K562 (cell line): ENCODE results near the gene DAGLA. TPM values are rescaled to one million over a fixed set of nuclear protein-coding genes. Genes with fewer than 3 reads are reported as not detected.

Experiments used
- ATAC-seq: fragments of 200-7000 bp; cut with Tn5 transposase; 3 replicates; pipeline ENCODE4 v1.9.1; 2020; ENCODE audit warnings: moderate library complexity
- BruUV-seq: library from RNA; stranded (reverse); fragments of 400-500 nt; replicated peaks from 2 replicates; lab custom pipeline; 2021; lab: Mats Ljungman, UMichigan
- CTCF ChIA-PET: fragments of 300-600 bp; formaldehyde crosslinking; extraction: SDS; loops from one replicate; lab custom pipeline; 2021; ENCODE audit warnings: low intra/inter-chr PET ratio; lab: Yijun Ruan, JAX
- POLR2A ChIA-PET: fragments of 300-600, 350-650 bp; sonication (Branson Sonifier 250); formaldehyde crosslinking; extraction: SDS; loops from one replicate; lab custom pipeline; 2021; ENCODE audit warnings: antibody characterized with exemption, inconsistent platforms; lab: Yijun Ruan, JAX
- DNase-seq, 4 experiments: peaks; one replicate each; pipeline versions ENCODE4 v3.0.0 to v3.0.0-alpha.2; 2011 to 2018; ENCODE audit warnings: low spot score in 3 of 4, mixed read lengths in 3 of 4; ENCODE audit errors: extremely low read depth in 1 of 4
- FAIRE-seq: peaks from 2 replicates; lab custom pipeline; 2011; peaks lifted over from hg19 to GRCh38; lab: Jason Lieb, UNC
- H2AFZ ChIP-seq: 2 replicates; pipeline ENCODE4 v1.6.0; 2011; ENCODE audit warnings: low read depth, low read length, control low read depth, inconsistent platforms
- H3K27ac ChIP-seq: fragments of 200-600 bp; 3 replicates; pipeline ENCODE4 v1.8.0; 2011; ENCODE audit warnings: low read depth, mild to moderate bottlenecking, control low read depth, inconsistent platforms, low read length, moderate library complexity, mixed read lengths; ENCODE audit errors: extremely low read depth
- H3K27me3 ChIP-seq, 2 experiments: fragments of 300-600 bp in 1 of 2; 2 replicates in 1 of 2; 3 replicates in 1 of 2; pipeline versions ENCODE4 v1.6.0 to v1.8.0; 2011; ENCODE audit warnings: inconsistent platforms in 2 of 2, low read length in 2 of 2, mild to moderate bottlenecking in 1 of 2, mixed read lengths in 1 of 2, moderate library complexity in 1 of 2; ENCODE audit not compliant: control insufficient read depth in 2 of 2, insufficient read depth in 2 of 2
- H3K36me3 ChIP-seq: fragments of 300-600 bp; 3 replicates; pipeline ENCODE4 v1.8.0; 2011; ENCODE audit warnings: mild to moderate bottlenecking, low read length, inconsistent platforms; ENCODE audit not compliant: control insufficient read depth, insufficient read depth
- H3K4me1 ChIP-seq, 2 experiments: fragments of 200-600 bp in 1 of 2; replicated peaks in 1 of 2; 2 replicates in 1 of 2; 3 replicates in 1 of 2; pipeline versions ENCODE4 v1.5.1 to v1.8.0; 2011; ENCODE audit warnings: inconsistent platforms in 2 of 2, low read length in 2 of 2, mild to moderate bottlenecking in 1 of 2, mixed read lengths in 1 of 2, moderate library complexity in 1 of 2; ENCODE audit not compliant: control insufficient read depth in 2 of 2, insufficient read depth in 2 of 2
- H3K4me2 ChIP-seq: 2 replicates; pipeline ENCODE4 v1.6.1; 2011; ENCODE audit warnings: low read length, control low read depth, inconsistent platforms, mixed read lengths; ENCODE audit not compliant: insufficient read depth
- H3K4me3 ChIP-seq: fragments of 200-600 bp; sonication (generic), shearing (Covaris generic); 2 replicates; pipeline ENCODE4 v1.5.1; 2016; ENCODE audit warnings: control low read depth, inconsistent platforms
- H3K79me2 ChIP-seq: fragments of 200-600 bp; 3 replicates; pipeline ENCODE4 v1.8.0; 2011; ENCODE audit warnings: low read length, inconsistent platforms; ENCODE audit not compliant: control insufficient read depth, insufficient read depth
- H3K9ac ChIP-seq, 2 experiments: 2 replicates each; pipeline versions ENCODE4 v1.6.0 to v1.6.1; 2011; ENCODE audit warnings: low read depth in 2 of 2, low read length in 2 of 2, control low read depth in 1 of 2, inconsistent platforms in 1 of 2, mild to moderate bottlenecking in 1 of 2, mixed read lengths in 1 of 2; ENCODE audit not compliant: insufficient read depth in 1 of 2
- H3K9me1 ChIP-seq: one replicate; pipeline ENCODE4 v1.6.0; 2011; ENCODE audit warnings: inconsistent platforms, mild to moderate bottlenecking, low read length, moderate library complexity; ENCODE audit not compliant: control insufficient read depth, insufficient read depth
- H3K9me3 ChIP-seq: replicated peaks from 2 replicates; pipeline ENCODE4 v1.5.1; 2011; ENCODE audit warnings: low read depth, low read length, inconsistent platforms; ENCODE audit not compliant: control insufficient read depth, insufficient read depth
- H4K20me1 ChIP-seq: replicated peaks from 2 replicates; pipeline ENCODE4 v1.6.1; 2011; ENCODE audit warnings: low read length, inconsistent platforms, mixed read lengths; ENCODE audit not compliant: control insufficient read depth, insufficient read depth
- GTF2B ChIP-seq: IDR thresholded peaks from 2 replicates; pipeline ENCODE4 v1.6.1; 2011; ENCODE audit not compliant: insufficient read length; ENCODE audit errors: extremely low read depth
- L3MBTL2 ChIP-seq: fragments of 450-650 bp; IDR thresholded peaks from 2 replicates; pipeline ENCODE4 v1.6.1; 2016; ENCODE audit warnings: mild to moderate bottlenecking, moderate library complexity
- MYBL2 ChIP-seq, 2 experiments: fragments of 450-650 bp in 1 of 2; sonication (generic) in 1 of 2; formaldehyde crosslinking in 1 of 2; IDR thresholded peaks; 2 replicates each; pipeline versions ENCODE4 v1.6.1 to v1.8.1; 2017 to 2022; ENCODE audit warnings: borderline replicate concordance in 1 of 2, inconsistent platforms in 1 of 2, low read depth in 1 of 2, mild to moderate bottlenecking in 1 of 2, missing genetic modification reagents in 1 of 2, moderate library complexity in 1 of 2
- SRSF7 ChIP-seq: fragments of 200-400 bp; formaldehyde crosslinking; optimal IDR thresholded peaks from 2 replicates; pipeline ENCODE3; 2017; ENCODE audit warnings: mild to moderate bottlenecking, low read depth, low read length
- ZFX ChIP-seq: sonication (generic); formaldehyde crosslinking; IDR thresholded peaks from 2 replicates; pipeline ENCODE4 v1.8.0; 2022; ENCODE audit warnings: mild to moderate bottlenecking, missing genetic modification reagents, moderate library complexity
- WGBS: fragments of 100-300 bp; shearing (Covaris generic); methylation state at CpG from one replicate; pipeline ENCODE4 v1.1.6; 2016; ENCODE audit warnings: low coverage, mixed read lengths; ENCODE audit not compliant: insufficient coverage; ENCODE audit errors: missing lambda C conversion rate; 5-methylcytosine and 5-hydroxymethylcytosine counted together
- in situ Hi-C: fragments of 300-500 bp; cut with MboI; formaldehyde crosslinking; loops from 4 replicates; pipeline ENCODE4 v1.15.0; 2018; ENCODE audit warnings: inconsistent platforms, mixed read lengths
- intact Hi-C: fragments of 100-400 bp; cut with micrococcal nuclease; formaldehyde crosslinking; loops from 2 replicates; pipeline ENCODE4 v1.14.2; 2022
- polyA plus RNA-seq, 8 experiments: library from polyadenylated mRNA; depleted of rRNA in 4 of 8; stranded (reverse) in 5 of 8; unstranded in 3 of 8; fragments of >200 nt; fragmentation: Nextera tagmentation in 2 of 8; fragmentation: Illumina TruSeq in 1 of 8; extraction: Ambion mirVana in 2 of 8; extraction: Trizol in 1 of 8; gene quantifications; 2 replicates each; pipeline versions ENCODE4 v1.2.1 to v1.2.3, GENCODE V29; 2011 to 2014; ENCODE audit warnings: inconsistent platforms in 1 of 8, missing spikeins in 1 of 8
- total RNA-seq, 7 experiments: library from RNA; depleted of rRNA in 6 of 7; stranded (reverse); fragments of >200 nt in 6 of 7; fragmentation: Illumina TruSeq in 2 of 7; extraction: Trizol in 2 of 7; gene quantifications; 2 replicates each; pipeline versions ENCODE4 v1.2.1 to v1.2.3, GENCODE V29; 2011 to 2021; ENCODE audit warnings: low replicate concordance in 1 of 7

Gene DAGLA
- total and polyA plus RNA-seq, 9 of the 15 experiments (the other 6 are each of a cell fraction or from before 2014, with no cell fraction given): 0.03 to 0.16 (median 0.04) TPM; not detected in 4

DNA sequence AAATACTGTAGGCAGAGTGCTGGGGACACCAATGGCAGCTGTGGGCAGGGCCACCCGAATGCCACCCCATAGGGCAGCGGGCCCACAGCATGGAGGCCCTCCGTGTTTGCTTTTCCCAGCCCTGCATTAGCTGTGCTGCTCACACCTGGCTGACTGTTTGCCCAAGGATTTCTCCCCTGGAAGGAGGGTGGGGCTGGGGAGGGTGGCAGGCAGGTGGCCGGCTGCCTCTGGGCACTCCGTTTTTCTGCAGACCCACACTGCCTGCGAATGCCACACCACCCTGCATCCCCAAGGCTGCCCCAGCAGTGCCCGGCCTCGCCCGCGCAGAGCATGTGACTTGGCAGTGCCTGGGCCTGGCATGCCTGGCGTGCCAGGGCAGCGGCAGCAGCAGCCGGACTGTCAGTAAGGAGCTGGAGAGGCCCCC is 19.6 kb downstream of the DAGLA start:
- DNase-seq (no peak), ATAC-seq (no peak), FAIRE-seq (no peak)
- ChIA-PET POLR2A (interaction anchor here (0.6 kb wide), 1 partner anchor 16 kb away, joined by 3 read pairs; no protein-coding TSS in a partner anchor), CTCF (no interaction called here)
- H3K9ac ChIP-seq: peak overlapping the region in 1 of 2 experiments; percentile 4; a peak in 1 of 4 replicates
- no peak overlapping the region for H3K27ac ChIP-seq
- H3K4me1 ChIP-seq: peaks cover 0 to 34% of the 10 kb centered on the region in 2 experiments; a peak in 4 of 5 replicates
- in situ Hi-C loops: no loop called here
- no peaks in the 10 kb centered on the region for H3K9me1 ChIP-seq
- no peaks in the 10 kb centered on the region for H3K9me3 ChIP-seq
- peaks cover 9% of the 10 kb centered on the region; the same call in 1 of the 2 replicates for H4K20me1 ChIP-seq
- H3K4me2 ChIP-seq: no peak overlapping the region
- no peaks in the 10 kb centered on the region for H3K79me2 ChIP-seq
- H2AFZ ChIP-seq: no peak overlapping the region
- H3K27me3 ChIP-seq: peaks cover 26 to 63% of the 10 kb centered on the region in 2 experiments; a peak in 4 of 5 replicates
- H3K4me3 ChIP-seq: no peak overlapping the region
- no peaks in the 10 kb centered on the region for H3K36me3 ChIP-seq
- intact Hi-C loops: no loop called here
- TF ChIP-seq GTF2B: no peak
- TF ChIP-seq SRSF7: no peak
- no peak for TF ChIP-seq MYBL2 (IDR thresholded peaks at IDR 0.05; ENCODE audit: low read depth)
- TF ChIP-seq MYBL2 (CRISPR knock-in tag; IDR thresholded peaks at IDR 0.05; ENCODE audit: borderline replicate concordance): no peak
- no peak for TF ChIP-seq L3MBTL2
- 0 out of 2 replicates have a peak, but pooled peaks have one; percentile 5 for TF ChIP-seq ZFX (CRISPR knock-in tag)
- 32% methylated on average over 10 of the region's 13 CpGs for WGBS
- BruUV-seq: no TSS peak
